Measurements from ENCODE around the gene ZNF710. TPM values are rescaled to one million over a fixed set of nuclear protein-coding genes. Genes with fewer than 3 reads are reported as not detected.

The ZNF710 gene
- total and polyA plus RNA-seq, 3 donors from 2014 or later: 5.7 to 9.4 (median 7.8) TPM

- Histone ChIP-seq H3K4me1 (peaks cover 4% of the 10 kb centered on the region), H3K27ac (no peak overlapping the region), H3K36me3 (ENCODE audit: low read depth, missing control alignments) (no peaks in the 10 kb centered on the region), H3K4me3 (no peak overlapping the region), H3K9me3 (no peaks in the 10 kb centered on the region), H3K27me3 (no peaks in the 10 kb centered on the region)
- DNase-seq: no peak
- intact Hi-C loops (cut with DNase I; ENCODE audit: low total_unique reads): no loop called here
- 94 to 95% methylated on average over 14 of the region's 14 CpGs for WGBS, 2 donors
- TF ChIP-seq POLR2A (IDR thresholded peaks at IDR 0.05) (no peak), CTCF (IDR thresholded peaks at IDR 0.05) (no peak)
Measured at GRCh38 chr15:90044191-90044590, 43.1 kb downstream of the ZNF710 start.

GRCh38 chr15:90044916-90045371 is 43.8 kb downstream of the ZNF710 start:
- H3K36me3 ChIP-seq (ENCODE audit: low read depth, missing control alignments): no peaks in the 10 kb centered on the region
- WGBS, 2 donors: 86 to 95% methylated on average over 4 of the region's 4 CpGs
- no peaks in the 10 kb centered on the region for H3K9me3 ChIP-seq
- DNase-seq: no peak
- intact Hi-C loops (cut with DNase I; ENCODE audit: low total_unique reads): no loop called here
- no peaks in the 10 kb centered on the region for H3K27me3 ChIP-seq
- TF ChIP-seq CTCF (IDR thresholded peaks at IDR 0.05) (no peak), POLR2A (IDR thresholded peaks at IDR 0.05) (no peak)
- H3K4me1 ChIP-seq: peaks cover 4% of the 10 kb centered on the region
- H3K27ac ChIP-seq: no peak overlapping the region
- H3K4me3 ChIP-seq: no peak overlapping the region

DNA sequence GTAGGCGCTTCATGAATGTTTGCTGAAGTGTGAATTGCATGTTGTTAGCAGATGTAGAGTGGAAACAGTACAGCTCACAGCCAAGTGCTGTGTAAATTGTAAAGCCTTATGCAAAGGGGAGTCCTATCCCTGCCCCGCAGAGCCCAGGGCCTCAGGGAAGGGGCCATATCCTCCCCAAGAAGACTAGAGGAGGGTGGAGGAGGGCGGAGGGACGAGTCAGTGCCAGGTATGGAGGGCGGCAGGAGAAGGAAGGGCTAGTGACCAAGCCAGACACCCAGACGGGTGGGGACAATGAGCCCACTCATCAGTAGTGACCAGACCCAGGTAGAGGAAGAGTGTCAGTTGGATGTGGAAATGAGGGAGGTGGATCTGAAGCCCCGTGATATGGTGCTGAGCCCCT is 45.2 kb downstream of the ZNF710 start:
- DNase-seq: no peak
- intact Hi-C loops (cut with DNase I; ENCODE audit: low total_unique reads): no loop called here
- no peak overlapping the region for H3K4me3 ChIP-seq
- TF ChIP-seq CTCF (IDR thresholded peaks at IDR 0.05) (no peak), POLR2A (IDR thresholded peaks at IDR 0.05) (no peak)
- H3K36me3 ChIP-seq (ENCODE audit: low read depth, missing control alignments): no peaks in the 10 kb centered on the region
- H3K9me3 ChIP-seq: no peaks in the 10 kb centered on the region
- no peak overlapping the region for H3K27ac ChIP-seq
- H3K4me1 ChIP-seq: no peaks in the 10 kb centered on the region
- WGBS, 2 donors: 88 to 93% methylated on average over 6 to 7 of the region's 7 CpGs
- no peaks in the 10 kb centered on the region for H3K27me3 ChIP-seq

GRCh38 chr15:90046911-90047392 is 45.8 kb downstream of the ZNF710 start:
- WGBS, 2 donors: 75 to 80% methylated on average over 9 to 12 of the region's 12 CpGs
- H3K27me3 ChIP-seq: no peaks in the 10 kb centered on the region
- no peak for DNase-seq
- intact Hi-C loops (cut with DNase I; ENCODE audit: low total_unique reads): no loop called here
- H3K4me3 ChIP-seq: no peak overlapping the region
- TF ChIP-seq POLR2A (IDR thresholded peaks at IDR 0.05) (no peak), CTCF (IDR thresholded peaks at IDR 0.05) (no peak)
- H3K4me1 ChIP-seq: no peaks in the 10 kb centered on the region
- no peaks in the 10 kb centered on the region for H3K36me3 ChIP-seq (ENCODE audit: low read depth, missing control alignments)
- no peaks in the 10 kb centered on the region for H3K9me3 ChIP-seq
- H3K27ac ChIP-seq: no peak overlapping the region

DNA sequence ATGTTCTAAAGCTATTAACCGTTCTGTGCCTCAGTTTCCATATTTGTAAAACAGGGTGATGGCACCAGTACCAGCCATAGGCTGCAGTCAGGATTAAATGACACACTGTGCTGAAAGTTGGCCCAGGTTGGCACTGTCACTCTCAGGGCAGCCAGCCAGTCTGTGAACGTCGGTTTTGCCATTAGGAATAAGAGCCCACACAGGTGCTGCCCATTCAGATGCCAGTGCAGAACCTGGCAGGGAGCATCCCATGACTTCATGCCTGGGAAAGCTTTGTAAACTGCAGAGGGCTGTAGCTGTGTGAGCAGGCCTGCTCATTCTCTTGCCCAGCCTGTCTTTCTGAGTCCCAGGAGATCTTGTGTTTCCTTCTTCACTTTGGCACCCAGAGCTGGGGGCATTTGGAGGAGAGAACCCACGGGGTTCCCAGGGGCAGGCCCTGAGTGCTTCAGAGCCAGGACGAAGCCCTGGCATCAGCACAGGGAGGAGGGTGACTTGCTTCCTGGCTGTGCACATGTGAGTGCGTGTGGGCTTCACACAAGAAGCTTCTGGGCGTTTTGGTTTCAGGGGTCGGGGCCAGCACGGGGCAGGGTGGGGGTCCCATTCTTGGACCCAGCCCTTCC is 46.9 kb downstream of the ZNF710 start:
- H3K4me1 ChIP-seq: no peaks in the 10 kb centered on the region
- no peaks in the 10 kb centered on the region for H3K27me3 ChIP-seq
- WGBS, 2 donors: 75 to 78% methylated on average over 7 to 9 of the region's 9 CpGs
- intact Hi-C loops (cut with DNase I; ENCODE audit: low total_unique reads): no loop called here
- DNase-seq: no peak
- TF ChIP-seq CTCF (IDR thresholded peaks at IDR 0.05): no peak
- no peak for TF ChIP-seq POLR2A (IDR thresholded peaks at IDR 0.05)
- no peak overlapping the region for H3K27ac ChIP-seq
- H3K36me3 ChIP-seq (ENCODE audit: low read depth, missing control alignments): no peaks in the 10 kb centered on the region
- H3K9me3 ChIP-seq: no peaks in the 10 kb centered on the region
- no peak overlapping the region for H3K4me3 ChIP-seq

All from testis (tissue), 3 donors.